HepG2 (cell line): ENCODE data around the gene APBB1. TPM values are rescaled to one million over a fixed set of nuclear protein-coding genes. Genes with fewer than 3 reads are reported as not detected.

Experiments
- ATAC-seq: fragments of 200-7000 bp; cut with Tn5 transposase; 3 replicates; pipeline ENCODE4 v1.9.1; 2020; ENCODE audit warnings: mild to moderate bottlenecking, moderate library complexity
- BruUV-seq: library from RNA; stranded (reverse); fragments of 400-500 nt; replicated peaks from 2 replicates; lab custom pipeline; 2021; lab: Mats Ljungman, UMichigan
- CTCF ChIA-PET: fragments of 300-600 bp; formaldehyde crosslinking; extraction: SDS; loops from one replicate; lab custom pipeline; 2021; ENCODE audit warnings: low total read pairs, inconsistent platforms, low intra/inter-chr PET ratio; lab: Yijun Ruan, JAX
- POLR2A ChIA-PET: fragments of 350-600 bp; sonication (Branson Sonifier 250); formaldehyde crosslinking; loops from one replicate; lab custom pipeline; 2020; ENCODE audit warnings: antibody characterized with exemption, inconsistent platforms; lab: Yijun Ruan, JAX
- DNase-seq: peaks from one replicate; pipeline ENCODE4 v3.0.0-alpha.2; 2015; ENCODE audit warnings: low spot score
- FAIRE-seq: peaks from 3 replicates; lab custom pipeline; 2011; peaks lifted over from hg19 to GRCh38; lab: Jason Lieb, UNC
- H2AFZ ChIP-seq: one replicate; pipeline ENCODE4 v1.6.1; 2011; ENCODE audit warnings: low read length, inconsistent platforms
- H3K27ac ChIP-seq: fragments of 300-600 bp; 3 replicates; pipeline ENCODE4 v1.8.0; 2011; ENCODE audit warnings: mixed run types, mild to moderate bottlenecking, mixed read lengths, low read length, inconsistent platforms; ENCODE audit not compliant: insufficient read depth; ENCODE audit errors: extremely low read length
- H3K27me3 ChIP-seq, 2 experiments: fragments of 200-600 bp in 1 of 2; 2 replicates in 1 of 2; 3 replicates in 1 of 2; pipeline versions ENCODE4 v1.6.0 to v1.8.0; 2011; ENCODE audit warnings: low read length in 2 of 2, mild to moderate bottlenecking in 2 of 2, moderate library complexity in 2 of 2, inconsistent platforms in 1 of 2; ENCODE audit not compliant: insufficient read depth in 2 of 2, control insufficient read depth in 1 of 2
- H3K36me3 ChIP-seq, 2 experiments: fragments of 200-600 bp in 1 of 2; replicated peaks in 1 of 2; 2 replicates in 1 of 2; 3 replicates in 1 of 2; pipeline versions ENCODE4 v1.5.1 to v1.8.0; 2011; ENCODE audit warnings: low read length in 2 of 2, inconsistent platforms in 1 of 2; ENCODE audit not compliant: insufficient read depth in 2 of 2, control insufficient read depth in 1 of 2
- H3K4me1 ChIP-seq: 2 replicates; pipeline ENCODE4 v1.5.1; 2012; ENCODE audit warnings: low read length, inconsistent platforms; ENCODE audit not compliant: insufficient read depth
- H3K4me2 ChIP-seq: 2 replicates; pipeline ENCODE4 v1.6.0; 2011; ENCODE audit warnings: low read depth, low read length, inconsistent platforms
- H3K4me3 ChIP-seq, 3 experiments: fragments of 200-600 bp in 1 of 3; sonication (generic), shearing (Covaris generic) in 1 of 3; replicated peaks in 1 of 3; 2 replicates each; pipeline ENCODE4 v1.5.1; 2011 to 2016; ENCODE audit warnings: low read length in 3 of 3, inconsistent platforms in 2 of 3, low read depth in 2 of 3, mild to moderate bottlenecking in 2 of 3, control low read depth in 1 of 3, mixed read lengths in 1 of 3; ENCODE audit not compliant: insufficient read depth in 1 of 3
- H3K79me2 ChIP-seq: one replicate; pipeline ENCODE4 v1.6.1; 2011; ENCODE audit warnings: low read length, inconsistent platforms; ENCODE audit not compliant: insufficient read depth
- H3K9ac ChIP-seq: 2 replicates; pipeline ENCODE4 v1.6.0; 2011; ENCODE audit warnings: mild to moderate bottlenecking, low read depth, low read length, inconsistent platforms; ENCODE audit not compliant: insufficient read depth
- H3K9me3 ChIP-seq: 2 replicates; pipeline ENCODE4 v1.5.1; 2012; ENCODE audit warnings: mild to moderate bottlenecking, low read length
- H4K20me1 ChIP-seq: 2 replicates; pipeline ENCODE4 v1.6.0; 2011; ENCODE audit warnings: inconsistent platforms, mild to moderate bottlenecking, low read length, moderate library complexity; ENCODE audit not compliant: insufficient read depth
- GATAD1 ChIP-seq: IDR thresholded peaks from 2 replicates; pipeline ENCODE4 v1.6.1; 2016; ENCODE audit warnings: missing genetic modification reagents, missing compliant biosample characterization
- HDAC6 ChIP-seq: fragments of 200-600 bp; sonication (generic); IDR thresholded peaks from 2 replicates; pipeline ENCODE4 v1.7.0; 2017; ENCODE audit warnings: mild to moderate bottlenecking, antibody characterized with exemption, low read length, low read depth
- KIAA2018 ChIP-seq: sonication (generic); formaldehyde crosslinking; IDR thresholded peaks from 2 replicates; pipeline ENCODE4 v1.5.0; 2020; ENCODE audit warnings: mild to moderate bottlenecking, missing genetic modification reagents, borderline replicate concordance
- PATZ1 ChIP-seq: sonication (generic); formaldehyde crosslinking; IDR thresholded peaks from 2 replicates; pipeline ENCODE4 v1.4.0; 2020; ENCODE audit warnings: missing genetic modification reagents
- RERE ChIP-seq: IDR thresholded peaks from 2 replicates; pipeline ENCODE4 v1.6.1; 2016; ENCODE audit warnings: low read depth, missing genetic modification reagents, missing compliant biosample characterization
- ZNF224 ChIP-seq: sonication (generic); formaldehyde crosslinking; IDR thresholded peaks from 2 replicates; pipeline ENCODE4 v1.5.0; 2020; ENCODE audit warnings: mild to moderate bottlenecking, missing genetic modification reagents
- ZNF446 ChIP-seq: sonication (generic); formaldehyde crosslinking; IDR thresholded peaks from 2 replicates; pipeline ENCODE4 v1.5.0; 2020; ENCODE audit warnings: mild to moderate bottlenecking, missing genetic modification reagents
- ZNF672 ChIP-seq: sonication (generic); formaldehyde crosslinking; IDR thresholded peaks from 2 replicates; pipeline ENCODE4 v1.8.1; 2022; ENCODE audit warnings: missing genetic modification reagents
- WGBS: methylation state at CpG from one replicate; pipeline ENCODE4 v1.1.6; 2017; ENCODE audit warnings: low lambda C conversion rate; 5-methylcytosine and 5-hydroxymethylcytosine counted together
- in situ Hi-C: cut with HindIII; loops from 2 replicates; pipeline ENCODE4 v1.10.0; 2017; ENCODE audit warnings: low pct_unique_long_range_greater_than_20kb; ENCODE audit not compliant: extremely low pct_ligation_motif_present
- intact Hi-C: fragments of 100-400 bp; cut with micrococcal nuclease; formaldehyde crosslinking; loops from one replicate; pipeline ENCODE4 v1.10.0; 2022; ENCODE audit not compliant: unreplicated experiment
- polyA plus RNA-seq, 8 experiments: library from polyadenylated mRNA; depleted of rRNA in 3 of 8; stranded (reverse) in 7 of 8; unstranded in 1 of 8; fragments of >200 nt; fragmentation: Illumina TruSeq in 4 of 8; extraction: Trizol in 4 of 8; gene quantifications; 2 replicates each; pipeline versions ENCODE4 v1.2.1 to v1.2.3, GENCODE V29; 2011 to 2016; ENCODE audit warnings: low read depth in 4 of 8, missing spikeins in 1 of 8, mixed read lengths in 1 of 8; ENCODE audit not compliant: insufficient read depth in 1 of 8
- total RNA-seq, 5 experiments: library from RNA; depleted of rRNA; stranded (reverse); fragments of >200 nt; fragmentation: Illumina TruSeq; extraction: Trizol; gene quantifications; 2 replicates each; pipeline ENCODE4 v1.2.3, GENCODE V29; 2016; ENCODE audit warnings: low read depth in 1 of 5

Gene APBB1
- total and polyA plus RNA-seq, 2 of the 13 experiments (the other 11 are each of a cell fraction or from before 2014, with no cell fraction given): 1.7 to 3.5 TPM

GRCh38 chr11:6458352-6459098 is 39.6 kb upstream of the APBB1 start:
- BruUV-seq: no TSS peak
- no peaks in the 10 kb centered on the region for H3K9me3 ChIP-seq
- H3K9ac ChIP-seq: no peak overlapping the region
- POLR2A ChIA-PET: no interaction called here
- H4K20me1 ChIP-seq: no peaks in the 10 kb centered on the region
- TF ChIP-seq RERE (CRISPR knock-in tag): no peak
- TF ChIP-seq KIAA2018 (CRISPR knock-in tag): no peak
- TF ChIP-seq ZNF224 (CRISPR knock-in tag): no peak
- no peak for TF ChIP-seq ZNF672 (CRISPR knock-in tag)
- TF ChIP-seq GATAD1 (CRISPR knock-in tag): no peak
- TF ChIP-seq HDAC6: no peak
- TF ChIP-seq ZNF446: no peak
- TF ChIP-seq PATZ1 (CRISPR knock-in tag): no peak
- whole genome bisulfite sequencing: 71% methylated on average over 2 of the region's 2 CpGs
- H3K36me3 ChIP-seq: peaks cover 0 to 7% of the 10 kb centered on the region in 2 experiments; a peak in 3 of 5 replicates
- no peak overlapping the region for H3K4me3 ChIP-seq
- no peaks in the 10 kb centered on the region for H3K27me3 ChIP-seq
- DNase-seq: no peak
- no peak for FAIRE-seq
- no peaks in the 10 kb centered on the region for H3K79me2 ChIP-seq
- H3K4me2 ChIP-seq: no peak overlapping the region
- in situ Hi-C loops: no loop called here
- no peak overlapping the region for H3K27ac ChIP-seq
- no peak for ATAC-seq
- CTCF ChIA-PET: no interaction called here
- intact Hi-C loops: no loop called here
- H3K4me1 ChIP-seq: no peaks in the 10 kb centered on the region
- no peak overlapping the region for H2AFZ ChIP-seq
